Measurements from ENCODE around the gene SNW1.

GRCh38 chr14:77763978-77764377 lies 3.0 kb upstream of the SNW1 start:
- TF ChIP-seq CTCF (IDR thresholded peaks at IDR 0.05), result no peak
- no peak for TF ChIP-seq EZH2phosphoT487 (IDR thresholded peaks at IDR 0.05)
